HFF-Myc (cell line): Measurements from ENCODE around the gene HDDC3.

ENCODE experiments used
- DNase-seq: peaks from one replicate; pipeline ENCODE4 v3.0.0-alpha.2; 2011; ENCODE audit warnings: low read depth; ENCODE audit errors: extremely low read depth
- H3K4me3 ChIP-seq: replicated peaks from 2 replicates; pipeline ENCODE4 v1.5.1; 2011; ENCODE audit warnings: low read depth, mild to moderate bottlenecking, control low read depth, low read length
- CTCF ChIP-seq: IDR thresholded peaks from 2 replicates; pipeline ENCODE4 v1.5.1; 2012; ENCODE audit warnings: mild to moderate bottlenecking, low read depth, low read length, control low read depth; ENCODE audit errors: missing control alignments

The HDDC3 gene

GRCh38 chr15:90959028-90959595 lies 26.8 kb upstream of the HDDC3 start:
- no peak for TF ChIP-seq CTCF
- no peak for DNase-seq
- no peak overlapping the region for H3K4me3 ChIP-seq

GRCh38 chr15:90957791-90958190 lies 25.4 kb upstream of the HDDC3 start:
- H3K4me3 ChIP-seq: peak overlapping the region; percentile 55
- TF ChIP-seq CTCF: no peak
- DNase-seq: no peak

DNA sequence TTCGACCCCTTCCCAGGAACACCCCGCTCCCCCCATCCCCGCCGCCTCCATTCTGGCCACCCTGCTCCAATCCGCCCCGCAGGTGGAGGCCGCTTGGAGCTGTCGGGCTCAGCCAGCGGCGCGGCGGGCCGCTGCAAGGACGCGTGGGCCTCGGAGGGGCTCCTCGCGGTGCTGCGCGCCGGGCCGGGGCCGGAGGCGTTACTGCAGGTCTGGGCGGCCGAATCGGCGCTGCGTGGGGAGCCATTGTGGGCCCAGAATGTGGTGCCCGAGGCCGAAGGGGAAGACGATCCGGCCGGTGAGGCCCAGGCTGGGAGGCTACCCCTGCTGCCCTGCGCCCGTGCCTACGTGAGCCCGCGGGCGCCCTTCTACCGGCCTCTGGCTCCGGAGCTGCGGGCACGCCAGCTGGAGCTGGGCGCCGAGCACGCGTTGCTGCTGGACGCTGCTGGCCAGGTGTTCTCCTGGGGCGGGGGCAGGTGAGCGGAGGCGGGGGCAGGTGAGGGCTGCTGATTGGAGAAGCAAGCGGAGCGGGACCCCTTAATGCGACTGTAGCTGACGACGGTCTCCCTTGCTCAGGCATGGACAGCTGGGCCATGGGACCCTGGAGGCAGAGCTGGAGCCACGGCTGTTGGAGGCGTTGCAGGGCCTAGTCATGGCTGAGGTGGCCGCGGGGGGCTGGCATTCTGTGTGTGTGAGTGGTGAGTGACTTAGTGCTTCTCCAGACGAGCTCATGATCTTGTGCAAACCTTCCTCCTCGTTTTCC lies 24.9 kb upstream of the HDDC3 start:
- peak overlapping the region; percentile 55 for H3K4me3 ChIP-seq
- DNase-seq: no peak
- no peak for TF ChIP-seq CTCF

DNA sequence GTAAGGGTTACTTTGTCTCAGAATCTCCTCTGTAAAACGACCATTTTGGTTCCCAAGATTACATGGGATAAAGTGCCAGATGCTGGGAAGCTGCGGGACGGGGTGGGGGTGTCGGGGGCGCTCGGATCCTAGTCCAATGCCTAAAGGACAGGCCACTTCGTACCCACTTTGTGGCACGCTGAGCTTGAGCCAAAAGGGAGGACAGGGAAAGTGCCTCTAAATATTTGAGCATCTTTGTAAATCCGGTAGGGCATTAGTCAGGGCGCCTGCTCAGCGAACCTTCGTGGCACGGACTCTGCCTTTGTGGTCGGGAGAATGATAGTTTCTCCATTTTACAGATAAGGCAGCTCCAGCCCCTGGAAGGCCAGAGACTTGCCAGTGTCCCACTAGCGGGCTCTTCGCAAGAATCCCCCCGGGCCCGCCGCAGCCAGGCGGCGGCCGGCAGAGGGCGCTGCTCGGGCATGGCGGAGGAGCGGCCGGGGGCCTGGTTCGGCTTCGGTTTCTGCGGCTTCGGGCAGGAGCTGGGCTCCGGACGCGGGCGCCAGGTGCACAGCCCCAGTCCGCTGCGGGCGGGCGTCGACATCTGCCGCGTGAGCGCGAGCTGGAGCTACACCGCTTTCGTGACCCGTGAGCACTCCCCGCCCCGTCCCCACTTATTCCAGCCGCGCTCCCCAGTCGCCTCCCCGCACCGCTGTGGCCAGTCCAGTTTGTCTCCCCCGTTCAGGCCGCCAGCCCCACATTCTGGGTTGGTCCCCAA lies 24.1 kb upstream of the HDDC3 start:
- DNase-seq: peak; percentile 31
- peak; percentile 96 for TF ChIP-seq CTCF
- H3K4me3 ChIP-seq: peak overlapping the region; percentile 55

DNA sequence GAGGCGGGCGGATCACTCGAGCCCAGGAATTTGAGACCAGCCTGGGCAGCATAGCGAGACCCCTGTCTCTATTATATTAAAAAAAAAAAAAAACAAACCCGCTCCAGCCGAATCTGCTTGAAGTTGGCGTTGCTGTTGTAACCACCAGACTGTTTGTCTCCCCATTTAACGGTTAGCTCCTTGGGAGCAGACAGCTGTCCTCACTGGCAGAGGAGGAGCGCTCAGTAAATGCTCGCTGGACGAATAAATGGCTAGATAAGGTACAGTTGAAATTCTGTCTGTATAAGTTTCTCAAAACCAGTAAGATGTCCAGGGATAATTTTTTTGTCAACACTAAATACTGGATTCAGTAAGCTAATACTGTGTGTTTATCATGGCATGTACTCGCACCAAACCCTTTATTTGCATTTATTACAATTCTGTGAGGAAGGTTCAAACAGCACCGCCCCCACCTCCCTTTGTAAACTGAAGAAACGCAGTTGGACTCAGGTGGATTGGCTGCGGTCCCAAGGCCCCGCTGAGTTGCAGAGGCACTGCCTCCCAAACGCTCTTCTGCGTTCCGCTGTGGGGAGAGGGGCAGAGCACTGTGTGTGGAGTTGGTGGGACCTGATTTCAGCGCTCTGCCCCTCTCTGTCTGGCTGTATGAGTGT lies 23.4 kb upstream of the HDDC3 start:
- no peak for TF ChIP-seq CTCF
- peak overlapping the region; percentile 55 for H3K4me3 ChIP-seq
- no peak for DNase-seq

- DNase-seq: peak; percentile 88
- TF ChIP-seq CTCF: no peak
- peak within 1 kb of the TSS; percentile 55 for H3K4me3 ChIP-seq
Observed at GRCh38 chr15:90954712-90955623, 22.6 kb upstream of the HDDC3 start, which contains the start of gene RCCD1. Gene RCCD1 (plus strand): TSS chr15:90954884. CDS start chr15:90956735, 1,851 bp downstream.
